Spleen (tissue), 11 donors: Measurements from ENCODE around the gene PAX7. TPM values are rescaled to one million over a fixed set of nuclear protein-coding genes. Genes with fewer than 3 reads are reported as not detected.

Source experiments
- DNase-seq: peaks from one replicate; pipeline ENCODE4 v3.0.0-alpha.2; 2020
- H3K27ac ChIP-seq, 8 donors: fragments of 200-600 bp; sonication (generic) in 7 of 8; 1 replicate in 4 of 8; 2 replicates in 4 of 8; pipeline versions ENCODE4 v1.5.0 to v1.8.0; 2016 to 2021; ENCODE audit warnings: inconsistent platforms in 4 of 8, mild to moderate bottlenecking in 4 of 8, moderate library complexity in 1 of 8
- H3K27me3 ChIP-seq, 7 donors: fragments of 200-600 bp; sonication (generic) in 6 of 7; replicated peaks in 1 of 7; 1 replicate in 4 of 7; 2 replicates in 3 of 7; pipeline versions ENCODE4 v1.5.0 to v1.8.0; 2016 to 2021; ENCODE audit warnings: inconsistent platforms in 3 of 7, mild to moderate bottlenecking in 1 of 7
- H3K36me3 ChIP-seq, 6 donors: fragments of 200-600 bp; sonication (generic) in 5 of 6; 1 replicate in 4 of 6; 2 replicates in 2 of 6; pipeline versions ENCODE4 v1.5.0 to v1.8.0; 2016 to 2021; ENCODE audit warnings: inconsistent platforms in 2 of 6
- H3K4me1 ChIP-seq, 6 donors: fragments of 200-600 bp; sonication (generic) in 5 of 6; 1 replicate in 3 of 6; 2 replicates in 3 of 6; pipeline versions ENCODE4 v1.5.0 to v1.8.0; 2016 to 2021; ENCODE audit warnings: inconsistent platforms in 3 of 6
- H3K4me3 ChIP-seq, 8 donors: fragments of 200-600 bp; sonication (generic) in 7 of 8; 1 replicate in 4 of 8; 2 replicates in 4 of 8; pipeline versions ENCODE4 v1.5.0 to v1.8.0; 2016 to 2021; ENCODE audit warnings: inconsistent platforms in 4 of 8, mild to moderate bottlenecking in 4 of 8, moderate library complexity in 2 of 8
- H3K9me3 ChIP-seq, 8 donors: fragments of 200-600 bp; sonication (generic) in 7 of 8; 1 replicate in 4 of 8; 2 replicates in 4 of 8; pipeline versions ENCODE4 v1.5.0 to v1.8.0; 2016 to 2021; ENCODE audit warnings: inconsistent platforms in 4 of 8
- POLR2A ChIP-seq, 3 donors: fragments of 450-650 bp; IDR thresholded peaks; one replicate each; pipeline ENCODE4 v1.5.1; 2017; ENCODE audit warnings: antibody characterized with exemption in 3 of 3, mild to moderate bottlenecking in 1 of 3
- POLR2AphosphoS5 ChIP-seq, 3 donors: sonication (generic); formaldehyde crosslinking; IDR thresholded peaks; one replicate each; pipeline ENCODE4 v1.5.1; 2017; ENCODE audit warnings: antibody characterized with exemption in 3 of 3
- WGBS, 5 donors: extraction: QIAGEN DNeasy Blood & Tissue Kit in 3 of 5; methylation state at CpG; one replicate each; pipeline versions ENCODE4 v1.1.5 to v1.1.7; 2013 to 2018; 5-methylcytosine and 5-hydroxymethylcytosine counted together
- intact Hi-C: fragments of 100-400 bp; cut with DNase I; formaldehyde crosslinking; loops from one replicate; pipeline ENCODE4 v1.15.0; 2023; ENCODE audit warnings: low total_unique reads
- polyA plus RNA-seq, 3 donors: library from polyadenylated mRNA; stranded (reverse); fragments of 200-250 nt; gene quantifications; one replicate each; pipeline ENCODE4 v1.2.1, GENCODE V29; 2013
- total RNA-seq, 7 donors: library from RNA; depleted of rRNA in 3 of 7; stranded (reverse); fragments of >200 nt in 3 of 7; fragmentation: NEBNext Ultra II Directional in 4 of 7; extraction: Animal tissue kit (Norgen Biotek cat#: 25700) in 4 of 7; gene quantifications; one replicate each; pipeline versions ENCODE4 v1.1.0 to v1.2.1, GENCODE V29; 2016 to 2021
- TF ChIP-seq, protein P1 (sequence below), 11 experiments: fragments of 200-600 bp in 7 of 11; fragments of 450-650 bp in 4 of 11; sonication (generic) in 4 of 11; IDR thresholded peaks in 8 of 11; conservative IDR thresholded peaks in 3 of 11; 1 replicate in 7 of 11; 2 replicates in 4 of 11; pipeline versions ENCODE4 v1.4.0 to v1.8.0; 2016 to 2021; ENCODE audit warnings: antibody characterized with exemption in 11 of 11, inconsistent platforms in 4 of 11, mild to moderate bottlenecking in 1 of 11
- donor health status: healthy with polysubstance abuse.
- donor health status: DM: no; HTN: no; CAD: no; lungs with moderate emphysema.
- donor health status: DM: no; HTN: no; CAD: no.
- donor health status: Bipolar disorder and iron deficiency.
- donor health status: healthy.
- donor health status: DM: no; HTN: no; CAD: no.
- donor health status: DM: yes; HTN: yes; CAD: no.

The PAX7 gene
- total and polyA plus RNA-seq, 10 donors: not detected

DNA sequence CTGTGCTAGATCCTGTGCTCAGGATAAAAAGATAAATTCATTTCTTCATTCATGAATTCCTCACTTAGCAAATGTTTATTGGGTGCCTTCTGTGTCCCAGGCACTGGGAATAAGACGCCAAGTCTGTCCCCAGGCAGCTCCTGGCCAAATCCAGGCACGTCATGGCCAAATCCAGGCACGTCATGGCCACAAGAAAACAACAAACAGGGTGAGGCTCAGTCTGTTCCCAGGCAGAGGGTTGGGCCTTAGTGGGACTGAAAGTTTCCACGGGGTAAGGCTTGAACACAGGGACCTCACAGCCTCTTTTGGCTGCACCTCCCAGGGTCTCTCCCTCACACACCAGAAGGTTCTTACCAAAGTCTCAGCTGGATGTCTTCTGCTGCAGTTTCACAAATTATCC is 95.7 kb downstream of the PAX7 start:
- Histone ChIP-seq H3K36me3 (no peaks in the 10 kb centered on the region), H3K9me3 (no peaks in the 10 kb centered on the region), H3K27ac (no peak overlapping the region), H3K4me1 (no peaks in the 10 kb centered on the region), H3K4me3 (no peak overlapping the region), H3K27me3 (peaks cover 0 to 96% (median 24%) of the 10 kb centered on the region in 7 donors)
- 25 to 67% (median 47%) methylated on average over 4 of the region's 4 CpGs for WGBS, 5 donors
- intact Hi-C loops: no loop called here
- no peak for DNase-seq
- no peak for TF ChIP-seq POLR2AphosphoS5 (IDR thresholded peaks at IDR 0.05)

DNA sequence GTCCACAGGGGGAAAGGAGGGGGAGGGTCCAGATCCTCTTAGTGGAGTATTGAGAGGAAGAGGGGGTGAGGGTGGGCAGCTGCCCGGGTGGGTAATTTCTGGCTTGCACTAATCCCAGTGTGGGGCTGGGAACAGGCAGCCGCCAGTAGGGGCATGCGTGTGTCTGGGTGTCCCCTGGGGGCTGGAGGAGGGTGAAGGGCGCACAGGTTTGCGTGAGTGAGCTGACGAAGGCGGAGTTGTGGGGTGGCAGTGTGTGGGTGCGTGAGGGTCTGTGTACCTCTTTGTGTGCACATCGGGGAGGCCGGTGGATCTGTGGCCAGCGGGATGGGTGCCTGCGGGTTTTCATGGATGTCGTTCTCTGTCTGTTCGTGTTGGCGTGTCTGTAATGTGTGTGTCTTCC is 97.3 kb downstream of the PAX7 start:
- TF ChIP-seq POLR2AphosphoS5 (IDR thresholded peaks at IDR 0.05) (no peak), POLR2A (IDR thresholded peaks at IDR 0.05) (no peak)
- TF ChIP-seq, protein P1, sequence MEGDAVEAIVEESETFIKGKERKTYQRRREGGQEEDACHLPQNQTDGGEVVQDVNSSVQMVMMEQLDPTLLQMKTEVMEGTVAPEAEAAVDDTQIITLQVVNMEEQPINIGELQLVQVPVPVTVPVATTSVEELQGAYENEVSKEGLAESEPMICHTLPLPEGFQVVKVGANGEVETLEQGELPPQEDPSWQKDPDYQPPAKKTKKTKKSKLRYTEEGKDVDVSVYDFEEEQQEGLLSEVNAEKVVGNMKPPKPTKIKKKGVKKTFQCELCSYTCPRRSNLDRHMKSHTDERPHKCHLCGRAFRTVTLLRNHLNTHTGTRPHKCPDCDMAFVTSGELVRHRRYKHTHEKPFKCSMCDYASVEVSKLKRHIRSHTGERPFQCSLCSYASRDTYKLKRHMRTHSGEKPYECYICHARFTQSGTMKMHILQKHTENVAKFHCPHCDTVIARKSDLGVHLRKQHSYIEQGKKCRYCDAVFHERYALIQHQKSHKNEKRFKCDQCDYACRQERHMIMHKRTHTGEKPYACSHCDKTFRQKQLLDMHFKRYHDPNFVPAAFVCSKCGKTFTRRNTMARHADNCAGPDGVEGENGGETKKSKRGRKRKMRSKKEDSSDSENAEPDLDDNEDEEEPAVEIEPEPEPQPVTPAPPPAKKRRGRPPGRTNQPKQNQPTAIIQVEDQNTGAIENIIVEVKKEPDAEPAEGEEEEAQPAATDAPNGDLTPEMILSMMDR (IDR thresholded peaks at IDR 0.05 in 8 of 11, conservative IDR thresholded peaks at IDR 0.05 in 3 of 11): no peak
- H3K9me3 ChIP-seq: no peaks in the 10 kb centered on the region
- H3K27me3 ChIP-seq: peaks cover 0 to 96% (median 24%) of the 10 kb centered on the region in 7 donors
- no peak for DNase-seq
- no peak overlapping the region for H3K4me3 ChIP-seq
- no peaks in the 10 kb centered on the region for H3K36me3 ChIP-seq
- no peak overlapping the region for H3K27ac ChIP-seq
- WGBS, 5 donors: 70 to 80% (median 71%) methylated on average over 15 of the region's 15 CpGs
- intact Hi-C loops: no loop called here
- no peaks in the 10 kb centered on the region for H3K4me1 ChIP-seq

GRCh38 chr1:18730321-18730720 is 99.7 kb downstream of the PAX7 start:
- H3K4me3 ChIP-seq: no peak overlapping the region
- no peaks in the 10 kb centered on the region for H3K9me3 ChIP-seq
- 34 to 57% (median 44%) methylated on average over 8 of the region's 8 CpGs for WGBS, 5 donors
- H3K27me3 ChIP-seq: peaks cover 0 to 96% (median 8%) of the 10 kb centered on the region in 7 donors
- TF ChIP-seq, protein P1 (IDR thresholded peaks at IDR 0.05 in 8 of 11, conservative IDR thresholded peaks at IDR 0.05 in 3 of 11): no peak
- no peak for TF ChIP-seq POLR2AphosphoS5 (IDR thresholded peaks at IDR 0.05)
- TF ChIP-seq POLR2A (IDR thresholded peaks at IDR 0.05): no peak
- no peak for DNase-seq
- intact Hi-C loops: no loop called here
- no peaks in the 10 kb centered on the region for H3K4me1 ChIP-seq
- no peak overlapping the region for H3K27ac ChIP-seq
- H3K36me3 ChIP-seq: no peaks in the 10 kb centered on the region

DNA sequence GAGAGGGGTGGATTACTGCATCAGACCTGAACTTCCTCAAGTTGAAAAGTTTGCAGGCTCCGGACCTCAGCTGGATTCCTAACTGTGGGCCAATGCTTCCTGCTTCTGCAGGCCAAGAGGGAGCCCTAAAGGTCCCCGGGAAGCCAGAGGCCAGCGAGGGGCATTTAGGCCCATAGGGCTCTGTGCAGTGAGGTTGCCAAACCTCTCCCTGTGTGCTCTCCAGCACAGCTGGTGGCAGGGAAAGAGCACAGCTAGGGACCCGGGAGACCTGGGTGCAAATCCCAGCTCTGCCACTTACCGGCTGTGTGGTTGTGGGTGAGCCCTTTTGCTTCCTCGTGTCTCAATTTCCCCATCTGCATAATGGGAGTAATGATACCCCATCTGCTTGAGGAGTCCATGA is 100.5 kb downstream of the PAX7 start:
- Histone ChIP-seq H3K4me1 (no peaks in the 10 kb centered on the region), H3K27me3 (peaks cover 0 to 96% (median 10%) of the 10 kb centered on the region in 7 donors), H3K4me3 (no peak overlapping the region), H3K9me3 (no peaks in the 10 kb centered on the region), H3K36me3 (no peaks in the 10 kb centered on the region), H3K27ac (no peak overlapping the region)
- peak; percentile 34 for DNase-seq
- WGBS, 5 donors: 27 to 52% (median 45%) methylated on average over 5 to 6 of the region's 6 CpGs
- intact Hi-C loops: no loop called here
- TF ChIP-seq, protein P1 (IDR thresholded peaks at IDR 0.05 in 8 of 11, conservative IDR thresholded peaks at IDR 0.05 in 3 of 11): no peak
- no peak for TF ChIP-seq POLR2AphosphoS5 (IDR thresholded peaks at IDR 0.05)
- TF ChIP-seq POLR2A (IDR thresholded peaks at IDR 0.05): no peak
